NCI-H345 treated with DMSO at 0.1 percent for 48 hours (cell line): Measurements from ENCODE around the gene LRRC7.

Experiments
- DNase-seq: peaks from one replicate; lab custom pipeline; 2025; ENCODE audit not compliant: unreplicated experiment; lab: John Stamatoyannopoulos, UW

Gene LRRC7

DNA sequence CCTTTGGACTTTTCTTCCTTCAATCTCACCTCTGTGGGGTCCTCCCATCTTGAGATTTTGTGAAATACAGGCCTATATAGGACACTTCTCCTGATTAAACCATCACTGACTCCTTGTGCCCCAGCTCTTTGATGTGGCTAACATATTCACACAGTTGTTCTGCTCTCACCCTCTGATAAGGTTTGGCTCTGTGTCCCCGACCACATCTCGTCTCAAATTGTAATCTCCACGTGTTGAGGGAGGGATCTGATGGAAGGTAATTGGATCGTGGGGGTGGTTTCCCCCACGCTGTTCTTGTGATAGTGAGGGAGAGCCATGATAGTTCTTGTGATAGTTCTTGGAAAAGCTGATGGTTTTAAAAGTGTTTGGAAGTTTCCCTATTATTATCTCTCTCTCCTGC lies 19.7 kb downstream of the LRRC7 start:
- no peak for DNase-seq

DNA sequence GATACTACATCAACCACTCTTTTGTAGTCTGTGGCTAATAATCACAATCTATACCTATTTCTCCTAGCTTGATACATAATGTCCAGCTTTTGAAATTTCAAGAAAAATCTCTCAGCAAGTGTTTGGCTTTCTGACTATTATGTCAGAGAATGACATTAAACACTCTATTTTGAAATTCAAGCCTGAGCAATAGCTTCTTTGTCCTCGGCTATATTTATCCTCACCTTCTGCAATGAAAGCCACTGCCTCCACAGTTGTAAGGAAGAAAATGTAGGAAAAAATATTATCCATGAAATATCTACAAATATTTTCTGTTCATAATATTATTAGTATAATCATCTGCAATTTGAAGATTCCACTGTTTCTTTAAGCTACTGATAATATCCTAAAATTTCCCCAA lies 22.1 kb downstream of the LRRC7 start:
- DNase-seq, result no peak

GRCh38 chr1:69592341-69592740 lies 24.6 kb downstream of the LRRC7 start:
- no peak for DNase-seq

DNA sequence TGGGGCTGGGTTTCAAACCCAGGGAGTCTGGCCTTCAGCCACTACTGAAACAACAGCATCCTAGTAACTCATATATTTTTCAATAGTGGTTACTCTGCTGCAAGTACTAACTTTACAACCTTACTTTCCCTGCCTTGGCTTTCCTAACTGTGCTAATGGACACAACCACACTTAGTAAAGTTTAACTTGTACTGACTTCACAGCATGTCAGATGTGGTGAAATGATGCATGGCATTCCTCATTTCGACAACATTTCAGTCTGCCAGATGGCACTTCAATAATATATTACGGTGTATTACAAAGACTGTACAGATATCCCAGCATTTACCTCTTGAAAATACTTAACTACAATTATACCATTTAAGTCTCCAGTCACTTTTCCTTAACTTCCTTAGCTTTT lies 27.8 kb downstream of the LRRC7 start:
- no peak for DNase-seq

- DNase-seq, result no peak
Measured at GRCh38 chr1:69611316-69611715, 43.6 kb downstream of the LRRC7 start.

DNA sequence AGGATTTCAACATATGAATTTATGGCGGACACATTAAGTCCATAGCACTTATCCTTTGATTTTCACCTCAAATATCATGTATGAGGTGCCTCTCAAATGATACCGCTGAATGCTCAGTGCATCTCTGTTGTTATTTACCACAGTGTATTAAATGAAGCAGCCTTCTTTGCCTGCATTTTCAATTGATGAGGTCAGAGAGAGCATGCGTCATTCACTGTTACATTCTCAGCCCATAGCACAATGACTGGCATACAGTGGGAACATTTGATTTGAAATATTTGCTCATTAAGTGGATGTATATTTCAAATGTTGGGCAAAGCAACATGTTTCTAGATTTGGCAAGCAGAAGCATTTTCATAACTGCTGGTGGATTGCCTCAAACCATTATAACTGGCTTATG lies 45.7 kb downstream of the LRRC7 start:
- no peak for DNase-seq

- no peak for DNase-seq
Measured at GRCh38 chr1:69638673-69639072, 71.0 kb downstream of the LRRC7 start.

DNA sequence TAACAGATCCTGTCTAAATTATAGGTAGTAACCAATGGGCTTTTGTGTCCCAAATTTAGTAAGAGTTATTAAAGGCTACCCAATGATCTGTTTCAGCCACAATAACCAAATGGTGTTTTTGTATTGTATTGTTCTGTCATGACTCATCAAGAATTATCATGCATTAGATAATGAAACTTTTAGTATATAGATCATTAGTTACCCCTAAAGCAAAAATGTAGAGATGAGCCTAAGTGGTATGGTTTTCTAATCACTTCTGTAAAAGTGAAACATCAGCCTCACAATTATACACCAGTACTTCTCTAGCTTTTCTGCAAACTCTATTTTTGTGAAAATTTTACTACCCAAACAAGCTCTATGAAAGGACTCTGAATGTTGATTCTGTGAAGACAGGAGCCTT lies 71.4 kb downstream of the LRRC7 start:
- DNase-seq, result no peak

- no peak for DNase-seq
Measured at GRCh38 chr1:69643266-69643665, 75.5 kb downstream of the LRRC7 start.

DNA sequence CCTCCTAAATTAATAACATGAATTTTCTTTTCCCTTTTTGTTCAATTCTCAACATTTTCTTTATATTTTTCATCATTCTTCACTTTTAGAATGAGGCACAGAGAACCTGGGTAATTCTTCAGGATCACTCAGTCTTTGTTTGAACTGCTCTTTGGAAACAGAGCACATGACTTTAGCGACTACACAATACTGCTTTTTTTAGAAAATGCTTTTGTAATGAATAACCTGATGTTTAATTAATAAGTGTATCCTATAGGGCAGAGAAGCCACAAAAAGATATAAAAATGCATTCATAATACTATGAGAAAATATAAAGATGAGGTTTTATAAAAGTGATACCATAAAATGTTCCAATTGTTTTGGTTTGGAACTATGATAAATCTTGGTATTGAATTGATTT lies 77.8 kb downstream of the LRRC7 start:
- no peak for DNase-seq

DNA sequence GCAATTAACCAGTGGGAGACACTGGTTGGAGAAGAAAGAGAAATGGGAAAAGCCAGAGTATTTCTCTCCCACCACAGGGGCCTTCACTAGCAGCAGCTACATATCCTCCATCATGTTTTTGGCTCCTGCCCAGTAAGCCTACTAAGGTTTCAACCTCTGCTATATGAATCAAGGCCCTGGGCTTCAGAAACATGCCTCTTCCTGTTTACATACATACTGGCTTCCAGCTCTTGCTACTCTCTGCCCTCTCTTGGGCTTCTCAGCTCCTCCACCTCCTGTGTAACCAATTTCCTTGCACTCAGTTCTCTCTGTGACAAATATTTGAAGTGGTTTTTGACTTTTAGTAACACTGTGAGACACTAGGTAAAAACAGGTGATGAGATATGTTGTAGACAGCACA lies 80.8 kb downstream of the LRRC7 start:
- no peak for DNase-seq

DNA sequence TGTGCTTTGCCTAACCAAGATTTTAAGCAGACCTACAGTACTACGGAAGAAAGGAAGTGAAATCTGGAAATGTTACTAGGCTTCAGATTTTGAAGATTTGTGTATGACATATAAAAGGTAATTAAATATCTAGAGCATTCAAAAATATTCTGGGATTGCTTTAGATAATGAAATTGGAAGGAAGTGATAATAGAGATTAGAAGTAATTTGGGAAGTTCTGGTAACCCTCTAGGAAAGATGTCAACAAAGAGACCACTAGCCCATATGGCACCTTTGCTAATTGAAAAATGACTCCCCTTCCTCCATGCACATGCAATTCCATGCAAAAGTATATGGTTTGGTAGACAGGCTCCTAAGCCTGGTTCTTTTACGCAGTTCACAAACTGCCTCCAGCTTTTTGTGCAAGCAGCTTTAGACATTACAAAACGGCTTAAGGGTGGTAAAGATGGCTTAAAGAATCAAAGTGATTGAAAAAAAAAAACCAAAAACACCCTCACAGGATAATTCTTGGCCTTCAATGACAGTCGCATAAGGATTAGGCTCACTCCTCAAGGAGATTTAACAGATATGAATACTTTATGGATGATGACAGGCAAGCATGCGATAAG lies 81.8 kb downstream of the LRRC7 start:
- no peak for DNase-seq

DNA sequence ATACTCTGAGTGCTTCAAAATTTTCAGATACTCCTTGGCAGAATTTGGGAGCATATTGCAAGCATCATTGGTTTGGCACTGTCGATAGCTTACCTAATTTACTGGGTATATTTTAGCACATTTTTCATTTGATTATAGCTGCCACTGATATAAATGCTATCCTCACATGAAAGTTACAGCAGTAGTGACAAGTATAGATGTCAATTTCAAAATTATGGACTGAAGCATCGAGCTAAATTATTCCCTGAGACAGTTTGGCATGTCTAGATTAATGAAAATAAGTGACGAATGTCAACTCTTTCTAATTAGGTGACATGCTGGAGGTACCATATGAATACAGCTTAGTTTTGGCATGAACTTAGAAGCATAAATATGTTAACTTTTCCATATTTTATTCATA lies 83.1 kb downstream of the LRRC7 start:
- no peak for DNase-seq

GRCh38 chr1:69651656-69652055 lies 83.9 kb downstream of the LRRC7 start:
- no peak for DNase-seq

DNA sequence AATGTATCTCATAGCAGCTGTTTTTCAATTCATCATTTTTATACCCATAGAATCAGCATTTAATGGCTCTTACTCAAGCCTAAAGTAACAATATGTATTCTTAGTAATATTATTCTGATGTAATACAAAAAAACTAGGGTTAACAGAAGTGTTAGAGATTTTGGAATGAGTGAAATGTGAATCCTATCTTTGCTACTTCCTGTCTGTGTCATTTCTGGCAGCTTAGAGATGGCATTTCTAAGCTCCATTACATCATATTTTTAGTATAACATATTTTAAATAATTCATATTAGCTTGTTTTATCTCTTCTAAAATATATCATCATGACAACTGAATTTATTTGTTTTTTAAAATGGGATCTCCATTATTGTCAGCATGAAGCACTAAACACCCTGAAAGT lies 90.2 kb downstream of the LRRC7 start:
- DNase-seq, result no peak

DNA sequence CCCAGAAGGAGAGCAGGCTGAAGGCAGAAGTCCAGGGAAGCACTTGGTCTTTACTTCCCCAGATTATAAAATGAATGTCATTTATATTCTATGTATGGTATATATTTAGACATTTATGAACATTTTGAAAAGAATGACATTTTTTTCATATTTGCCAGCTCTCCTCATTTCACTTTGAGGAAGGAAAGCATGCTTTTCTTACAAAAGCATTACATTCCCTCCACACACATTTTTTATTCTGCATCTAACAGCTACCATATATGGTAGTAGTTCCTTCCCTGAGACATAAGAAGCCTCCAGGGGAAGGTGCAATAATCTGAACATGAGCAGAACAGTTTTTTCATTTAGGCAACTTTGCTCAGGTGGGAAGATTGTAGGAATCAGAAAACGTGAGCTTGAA lies 94.0 kb downstream of the LRRC7 start:
- no peak for DNase-seq

- DNase-seq, result no peak
Measured at GRCh38 chr1:69662321-69662720, 94.6 kb downstream of the LRRC7 start.

GRCh38 chr1:69671363-69672010 lies 103.8 kb downstream of the LRRC7 start:
- DNase-seq, result no peak

- no peak for DNase-seq
Measured at GRCh38 chr1:69673321-69673720, 105.6 kb downstream of the LRRC7 start.

GRCh38 chr1:69679965-69680364 lies 112.2 kb downstream of the LRRC7 start:
- DNase-seq, result no peak

GRCh38 chr1:69686367-69686984 lies 118.8 kb downstream of the LRRC7 start:
- no peak for DNase-seq

DNA sequence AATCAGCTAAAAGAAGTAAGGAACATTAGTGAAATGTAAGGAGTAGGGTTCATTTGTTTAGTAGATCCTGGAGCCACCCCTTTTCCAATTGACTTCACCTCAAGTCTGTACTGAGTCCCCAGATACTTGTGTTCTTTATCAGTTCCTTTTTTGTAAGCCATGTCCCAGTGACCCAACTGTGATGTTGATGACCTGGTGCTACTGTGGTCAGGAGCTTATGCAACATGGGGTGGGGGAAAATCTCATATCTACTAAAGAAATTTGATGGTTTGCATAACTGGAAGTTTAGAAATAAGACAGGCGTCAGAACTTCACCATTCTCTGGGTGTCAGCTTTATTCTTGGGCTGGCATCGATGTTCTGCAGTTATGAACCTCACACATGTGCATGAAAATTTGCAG lies 120.5 kb downstream of the LRRC7 start:
- no peak for DNase-seq

GRCh38 chr1:69691179-69691578 lies 123.5 kb downstream of the LRRC7 start:
- DNase-seq, result no peak
